HepG2 (cell line): ENCODE results near the gene CNTNAP1. TPM values are rescaled to one million over a fixed set of nuclear protein-coding genes. Genes with fewer than 3 reads are reported as not detected.

Experiments
- EEA1 ChIP-seq: sonication (generic); formaldehyde crosslinking; IDR thresholded peaks from 2 replicates; pipeline ENCODE4 v1.5.1; 2020; ENCODE audit warnings: mild to moderate bottlenecking, missing genetic modification reagents, borderline replicate concordance
- HES4 ChIP-seq: sonication (generic); formaldehyde crosslinking; IDR thresholded peaks from 2 replicates; pipeline ENCODE4 v1.9.0; 2021; ENCODE audit warnings: mild to moderate bottlenecking, missing genetic modification reagents, borderline replicate concordance
- MYPOP ChIP-seq: sonication (generic); formaldehyde crosslinking; IDR thresholded peaks from 2 replicates; pipeline ENCODE4 v1.8.1; 2023; ENCODE audit warnings: mild to moderate bottlenecking, moderate library complexity, missing genetic modification reagents
- REPIN1 ChIP-seq: sonication (generic); formaldehyde crosslinking; IDR thresholded peaks from 2 replicates; pipeline ENCODE4 v1.8.0; 2022; ENCODE audit warnings: missing genetic modification reagents, low read depth, mild to moderate bottlenecking, borderline replicate concordance
- REST ChIP-seq, 2 experiments: IDR thresholded peaks; 2 replicates each; pipeline ENCODE4 v1.6.1; 2011 to 2012; ENCODE audit warnings: low read length in 2 of 2, borderline replicate concordance in 1 of 2, low read depth in 1 of 2, mild to moderate bottlenecking in 1 of 2, moderate library complexity in 1 of 2
- ZNF234 ChIP-seq: sonication (generic); formaldehyde crosslinking; conservative IDR thresholded peaks from 2 replicates; pipeline ENCODE4 v1.5.1; 2020; ENCODE audit warnings: mild to moderate bottlenecking, missing genetic modification reagents
- ZNF251 ChIP-seq: sonication (generic); formaldehyde crosslinking; IDR thresholded peaks from 2 replicates; pipeline ENCODE4 v1.9.0; 2021; ENCODE audit warnings: mild to moderate bottlenecking, missing genetic modification reagents
- ZNF761 ChIP-seq: sonication (generic); formaldehyde crosslinking; conservative IDR thresholded peaks from 2 replicates; pipeline ENCODE4 v1.4.0; 2020; ENCODE audit warnings: mild to moderate bottlenecking, missing genetic modification reagents
- ZSCAN12 ChIP-seq: sonication (generic); formaldehyde crosslinking; IDR thresholded peaks from 2 replicates; pipeline ENCODE4 v1.9.0; 2021; ENCODE audit warnings: mild to moderate bottlenecking, missing genetic modification reagents
- polyA plus RNA-seq, 8 experiments: library from polyadenylated mRNA; depleted of rRNA in 3 of 8; stranded (reverse) in 7 of 8; unstranded in 1 of 8; fragments of >200 nt; fragmentation: Illumina TruSeq in 4 of 8; extraction: Trizol in 4 of 8; gene quantifications; 2 replicates each; pipeline versions ENCODE4 v1.2.1 to v1.2.3, GENCODE V29; 2011 to 2016; ENCODE audit warnings: low read depth in 4 of 8, missing spikeins in 1 of 8, mixed read lengths in 1 of 8; ENCODE audit not compliant: insufficient read depth in 1 of 8
- total RNA-seq, 5 experiments: library from RNA; depleted of rRNA; stranded (reverse); fragments of >200 nt; fragmentation: Illumina TruSeq; extraction: Trizol; gene quantifications; 2 replicates each; pipeline ENCODE4 v1.2.3, GENCODE V29; 2016; ENCODE audit warnings: low read depth in 1 of 5
- TF ChIP-seq, protein P1 (sequence below): sonication (generic); formaldehyde crosslinking; conservative IDR thresholded peaks from 2 replicates; pipeline ENCODE4 v1.8.0; 2022; ENCODE audit warnings: low read depth, missing genetic modification reagents
- TF ChIP-seq, protein P2 (sequence below): sonication (generic); formaldehyde crosslinking; IDR thresholded peaks from 2 replicates; pipeline ENCODE4 v1.5.0; 2020; ENCODE audit warnings: missing genetic modification reagents, mild to moderate bottlenecking, borderline replicate concordance
- TF ChIP-seq, protein P3 (sequence below): sonication (generic); formaldehyde crosslinking; IDR thresholded peaks from 2 replicates; pipeline ENCODE4 v1.9.0; 2021; ENCODE audit warnings: missing genetic modification reagents, mild to moderate bottlenecking, borderline replicate concordance
- TF ChIP-seq, protein P4 (sequence below): sonication (generic); formaldehyde crosslinking; IDR thresholded peaks from 2 replicates; pipeline ENCODE4 v1.5.1; 2020; ENCODE audit warnings: mild to moderate bottlenecking, missing genetic modification reagents, moderate library complexity

Gene CNTNAP1
- total and polyA plus RNA-seq, 2 of the 13 experiments (the other 11 are each of a cell fraction or from before 2014, with no cell fraction given), result 4.5 to 7.7 TPM

- TF ChIP-seq, protein P1, sequence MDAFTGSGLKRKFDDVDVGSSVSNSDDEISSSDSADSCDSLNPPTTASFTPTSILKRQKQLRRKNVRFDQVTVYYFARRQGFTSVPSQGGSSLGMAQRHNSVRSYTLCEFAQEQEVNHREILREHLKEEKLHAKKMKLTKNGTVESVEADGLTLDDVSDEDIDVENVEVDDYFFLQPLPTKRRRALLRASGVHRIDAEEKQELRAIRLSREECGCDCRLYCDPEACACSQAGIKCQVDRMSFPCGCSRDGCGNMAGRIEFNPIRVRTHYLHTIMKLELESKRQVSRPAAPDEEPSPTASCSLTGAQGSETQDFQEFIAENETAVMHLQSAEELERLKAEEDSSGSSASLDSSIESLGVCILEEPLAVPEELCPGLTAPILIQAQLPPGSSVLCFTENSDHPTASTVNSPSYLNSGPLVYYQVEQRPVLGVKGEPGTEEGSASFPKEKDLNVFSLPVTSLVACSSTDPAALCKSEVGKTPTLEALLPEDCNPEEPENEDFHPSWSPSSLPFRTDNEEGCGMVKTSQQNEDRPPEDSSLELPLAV (CRISPR knock-in tag), result no peak
- peak; percentile 66; the same call in 1 of the 2 replicates for TF ChIP-seq ZNF251 (CRISPR knock-in tag)
- TF ChIP-seq MYPOP (CRISPR knock-in tag), result peak; percentile 29
- TF ChIP-seq HES4 (CRISPR knock-in tag), result no peak; the same call in 1 of the 2 replicates
- TF ChIP-seq ZNF234 (CRISPR knock-in tag), result peak; percentile 54; the same call in 1 of the 2 replicates
- TF ChIP-seq ZNF761, result no peak
- peak; percentile 47 to 81 for TF ChIP-seq REST (IDR thresholded peaks at IDR 0.05; ENCODE audit: borderline replicate concordance in 1 of 2, low read depth in 1 of 2, low read length in 2 of 2)
- TF ChIP-seq, protein P2, sequence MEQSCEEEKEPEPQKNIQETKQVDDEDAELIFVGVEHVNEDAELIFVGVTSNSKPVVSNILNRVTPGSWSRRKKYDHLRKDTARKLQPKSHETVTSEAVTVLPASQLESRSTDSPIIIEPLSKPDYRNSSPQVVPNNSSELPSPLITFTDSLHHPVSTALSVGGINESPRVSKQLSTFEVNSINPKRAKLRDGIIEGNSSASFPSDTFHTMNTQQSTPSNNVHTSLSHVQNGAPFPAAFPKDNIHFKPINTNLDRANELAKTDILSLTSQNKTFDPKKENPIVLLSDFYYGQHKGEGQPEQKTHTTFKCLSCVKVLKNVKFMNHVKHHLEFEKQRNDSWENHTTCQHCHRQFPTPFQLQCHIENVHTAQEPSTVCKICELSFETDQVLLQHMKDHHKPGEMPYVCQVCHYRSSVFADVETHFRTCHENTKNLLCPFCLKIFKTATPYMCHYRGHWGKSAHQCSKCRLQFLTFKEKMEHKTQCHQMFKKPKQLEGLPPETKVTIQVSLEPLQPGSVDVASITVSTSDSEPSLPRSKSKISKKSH, result peak; percentile 40; the same call in 1 of the 2 replicates
- 0 out of 2 replicates have a peak, but pooled peaks have one; percentile 10 for TF ChIP-seq REPIN1
- TF ChIP-seq, protein P3, sequence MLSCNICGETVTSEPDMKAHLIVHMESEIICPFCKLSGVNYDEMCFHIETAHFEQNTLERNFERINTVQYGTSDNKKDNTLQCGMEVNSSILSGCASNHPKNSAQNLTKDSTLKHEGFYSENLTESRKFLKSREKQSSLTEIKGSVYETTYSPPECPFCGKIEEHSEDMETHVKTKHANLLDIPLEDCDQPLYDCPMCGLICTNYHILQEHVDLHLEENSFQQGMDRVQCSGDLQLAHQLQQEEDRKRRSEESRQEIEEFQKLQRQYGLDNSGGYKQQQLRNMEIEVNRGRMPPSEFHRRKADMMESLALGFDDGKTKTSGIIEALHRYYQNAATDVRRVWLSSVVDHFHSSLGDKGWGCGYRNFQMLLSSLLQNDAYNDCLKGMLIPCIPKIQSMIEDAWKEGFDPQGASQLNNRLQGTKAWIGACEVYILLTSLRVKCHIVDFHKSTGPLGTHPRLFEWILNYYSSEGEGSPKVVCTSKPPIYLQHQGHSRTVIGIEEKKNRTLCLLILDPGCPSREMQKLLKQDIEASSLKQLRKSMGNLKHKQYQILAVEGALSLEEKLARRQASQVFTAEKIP (CRISPR knock-in tag), result no peak
- no peak for TF ChIP-seq ZSCAN12 (CRISPR knock-in tag)
- TF ChIP-seq, protein P4, sequence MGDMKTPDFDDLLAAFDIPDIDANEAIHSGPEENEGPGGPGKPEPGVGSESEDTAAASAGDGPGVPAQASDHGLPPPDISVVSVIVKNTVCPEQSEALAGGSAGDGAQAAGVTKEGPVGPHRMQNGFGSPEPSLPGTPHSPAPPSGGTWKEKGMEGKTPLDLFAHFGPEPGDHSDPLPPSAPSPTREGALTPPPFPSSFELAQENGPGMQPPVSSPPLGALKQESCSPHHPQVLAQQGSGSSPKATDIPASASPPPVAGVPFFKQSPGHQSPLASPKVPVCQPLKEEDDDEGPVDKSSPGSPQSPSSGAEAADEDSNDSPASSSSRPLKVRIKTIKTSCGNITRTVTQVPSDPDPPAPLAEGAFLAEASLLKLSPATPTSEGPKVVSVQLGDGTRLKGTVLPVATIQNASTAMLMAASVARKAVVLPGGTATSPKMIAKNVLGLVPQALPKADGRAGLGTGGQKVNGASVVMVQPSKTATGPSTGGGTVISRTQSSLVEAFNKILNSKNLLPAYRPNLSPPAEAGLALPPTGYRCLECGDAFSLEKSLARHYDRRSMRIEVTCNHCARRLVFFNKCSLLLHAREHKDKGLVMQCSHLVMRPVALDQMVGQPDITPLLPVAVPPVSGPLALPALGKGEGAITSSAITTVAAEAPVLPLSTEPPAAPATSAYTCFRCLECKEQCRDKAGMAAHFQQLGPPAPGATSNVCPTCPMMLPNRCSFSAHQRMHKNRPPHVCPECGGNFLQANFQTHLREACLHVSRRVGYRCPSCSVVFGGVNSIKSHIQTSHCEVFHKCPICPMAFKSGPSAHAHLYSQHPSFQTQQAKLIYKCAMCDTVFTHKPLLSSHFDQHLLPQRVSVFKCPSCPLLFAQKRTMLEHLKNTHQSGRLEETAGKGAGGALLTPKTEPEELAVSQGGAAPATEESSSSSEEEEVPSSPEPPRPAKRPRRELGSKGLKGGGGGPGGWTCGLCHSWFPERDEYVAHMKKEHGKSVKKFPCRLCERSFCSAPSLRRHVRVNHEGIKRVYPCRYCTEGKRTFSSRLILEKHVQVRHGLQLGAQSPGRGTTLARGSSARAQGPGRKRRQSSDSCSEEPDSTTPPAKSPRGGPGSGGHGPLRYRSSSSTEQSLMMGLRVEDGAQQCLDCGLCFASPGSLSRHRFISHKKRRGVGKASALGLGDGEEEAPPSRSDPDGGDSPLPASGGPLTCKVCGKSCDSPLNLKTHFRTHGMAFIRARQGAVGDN (CRISPR knock-in tag), result peak; percentile 80
- peak; percentile 80 for TF ChIP-seq EEA1 (CRISPR knock-in tag)
Observed at GRCh38 chr17:42675965-42676423, 6.3 kb upstream of the CNTNAP1 start (continued).
